Measurements from ENCODE around the gene AGPAT4.

AGPAT4 gene

GRCh38 chr6:161246725-161247124, 27.1 kb downstream of the AGPAT4 start:
- no peak overlapping the region for H3K4me3 ChIP-seq (ENCODE audit: low read depth, low read length)
- H3K36me3 ChIP-seq (replicated peaks): no peaks in the 10 kb centered on the region
- no peak for TF ChIP-seq CTCF (IDR thresholded peaks at IDR 0.05; ENCODE audit: low read depth, low read length, missing control alignments)
- no peak overlapping the region for H3K27ac ChIP-seq
- DNase-seq: no peak
- no peaks in the 10 kb centered on the region for H3K27me3 ChIP-seq (replicated peaks)
- in situ Hi-C loops (cut with HindIII; ENCODE audit: low pct_ligation_motif_present, low sequenced_read_pairs): no loop called here

- H3K27me3 ChIP-seq (replicated peaks): no peaks in the 10 kb centered on the region
- no peak for TF ChIP-seq CTCF (IDR thresholded peaks at IDR 0.05; ENCODE audit: low read depth, low read length, missing control alignments)
- no peak overlapping the region for H3K4me3 ChIP-seq (ENCODE audit: low read depth, low read length)
- no peak for DNase-seq
- H3K27ac ChIP-seq: no peak overlapping the region
- in situ Hi-C loops (cut with HindIII; ENCODE audit: low pct_ligation_motif_present, low sequenced_read_pairs): no loop called here
- no peaks in the 10 kb centered on the region for H3K36me3 ChIP-seq (replicated peaks)
These were observed 28.5 kb downstream of the AGPAT4 start for GRCh38 chr6:161245363-161245762.

GRCh38 chr6:161244725-161245124, 29.1 kb downstream of the AGPAT4 start:
- no peak overlapping the region for H3K4me3 ChIP-seq (ENCODE audit: low read depth, low read length)
- in situ Hi-C loops (cut with HindIII; ENCODE audit: low pct_ligation_motif_present, low sequenced_read_pairs): no loop called here
- TF ChIP-seq CTCF (IDR thresholded peaks at IDR 0.05; ENCODE audit: low read depth, low read length, missing control alignments): no peak
- H3K27me3 ChIP-seq (replicated peaks): no peaks in the 10 kb centered on the region
- no peak for DNase-seq
- H3K36me3 ChIP-seq (replicated peaks): no peaks in the 10 kb centered on the region
- no peak overlapping the region for H3K27ac ChIP-seq

GRCh38 chr6:161242779-161243693, 30.8 kb downstream of the AGPAT4 start:
- DNase-seq: no peak
- TF ChIP-seq CTCF (IDR thresholded peaks at IDR 0.05; ENCODE audit: low read depth, low read length, missing control alignments): peak; percentile 17
- Histone ChIP-seq H3K36me3 (replicated peaks) (no peaks in the 10 kb centered on the region), H3K27ac (no peak overlapping the region), H3K27me3 (replicated peaks) (no peaks in the 10 kb centered on the region), H3K4me3 (ENCODE audit: low read depth, low read length) (no peak overlapping the region)
- in situ Hi-C loops (cut with HindIII; ENCODE audit: low pct_ligation_motif_present, low sequenced_read_pairs): no loop called here

GRCh38 chr6:161242113-161242512, 31.7 kb downstream of the AGPAT4 start:
- no peaks in the 10 kb centered on the region for H3K27me3 ChIP-seq (replicated peaks)

More at GRCh38 chr6:161242113-161242512, 31.7 kb downstream of the AGPAT4 start:
- H3K36me3 ChIP-seq (replicated peaks): no peaks in the 10 kb centered on the region
- no peak for DNase-seq
- in situ Hi-C loops (cut with HindIII; ENCODE audit: low pct_ligation_motif_present, low sequenced_read_pairs): no loop called here
- TF ChIP-seq CTCF (IDR thresholded peaks at IDR 0.05; ENCODE audit: low read depth, low read length, missing control alignments): no peak
- H3K27ac ChIP-seq: no peak overlapping the region
- no peak overlapping the region for H3K4me3 ChIP-seq (ENCODE audit: low read depth, low read length)
